OCI-LY1 (cell line): Measurements from ENCODE around the gene ZP1.

Source experiments
- H2AFZ ChIP-seq: fragments of 200-600 bp; sonication (generic), shearing (Covaris generic); 2 replicates; pipeline ENCODE4 v1.6.0; 2014; ENCODE audit warnings: antibody characterized with exemption, mild to moderate bottlenecking, low read length
- H3F3A ChIP-seq: fragments of 200-600 bp; sonication (generic), shearing (Covaris generic); 2 replicates; pipeline ENCODE4 v1.6.0; 2014; ENCODE audit warnings: mild to moderate bottlenecking, antibody characterized with exemption, low read length, moderate library complexity; ENCODE audit not compliant: insufficient read depth
- H3K27ac ChIP-seq: fragments of 200-600 bp; sonication (generic); 2 replicates; pipeline ENCODE4 v1.5.1; 2014; ENCODE audit warnings: low read length, mixed run types, mild to moderate bottlenecking, low read depth; ENCODE audit not compliant: poor library complexity, severe bottlenecking
- H3K27me3 ChIP-seq: fragments of 200-600 bp; sonication (generic); 2 replicates; pipeline ENCODE4 v1.6.0; 2014; ENCODE audit warnings: antibody characterized with exemption, mild to moderate bottlenecking, low read length, moderate library complexity; ENCODE audit not compliant: insufficient read depth
- H3K36me3 ChIP-seq: fragments of 200-600 bp; sonication (generic); 2 replicates; pipeline ENCODE4 v1.6.1; 2014; ENCODE audit warnings: mild to moderate bottlenecking, antibody characterized with exemption, low read length, moderate library complexity, mixed read lengths; ENCODE audit not compliant: insufficient read depth
- H3K4me1 ChIP-seq: fragments of 200-600 bp; sonication (generic); 2 replicates; pipeline ENCODE4 v1.5.1; 2014; ENCODE audit warnings: mild to moderate bottlenecking, low read length, moderate library complexity; ENCODE audit not compliant: insufficient read depth, severe bottlenecking
- H3K4me2 ChIP-seq: fragments of 200-600 bp; sonication (generic), shearing (Covaris generic); 2 replicates; pipeline ENCODE4 v1.6.1; 2014; ENCODE audit warnings: low read length
- H3K4me3 ChIP-seq: fragments of 200-600 bp; sonication (generic); 2 replicates; pipeline ENCODE4 v1.5.1; 2014; ENCODE audit warnings: low read length, low read depth, mild to moderate bottlenecking, mixed read lengths; ENCODE audit not compliant: poor library complexity, severe bottlenecking
- H3K79me2 ChIP-seq: fragments of 200-600 bp; shearing (Covaris generic); 2 replicates; pipeline ENCODE4 v1.6.1; 2016; ENCODE audit warnings: mixed run types, low read length, mixed read lengths; ENCODE audit not compliant: insufficient read depth
- H3K9ac ChIP-seq: fragments of 200-600 bp; sonication (generic), shearing (Covaris generic); 2 replicates; pipeline ENCODE4 v1.6.1; 2014; ENCODE audit warnings: mild to moderate bottlenecking, low read length, mixed read lengths
- H3K9me2 ChIP-seq: fragments of 200-600 bp; sonication (generic), shearing (Covaris generic); 2 replicates; pipeline ENCODE4 v1.6.1; 2014; ENCODE audit warnings: low read depth, mild to moderate bottlenecking, low read length, mixed read lengths
- H3K9me3 ChIP-seq: fragments of 200-600 bp; shearing (Covaris generic); 2 replicates; pipeline ENCODE4 v1.6.1; 2014; ENCODE audit warnings: low read length, mixed read lengths
- H4K20me1 ChIP-seq: fragments of 200-600 bp; sonication (generic), shearing (Covaris generic); 2 replicates; pipeline ENCODE4 v1.6.0; 2016; ENCODE audit warnings: mild to moderate bottlenecking, low read length; ENCODE audit not compliant: insufficient read depth
- CTCF ChIP-seq: fragments of 200-600 bp; sonication (generic), shearing (Covaris generic); IDR thresholded peaks from 2 replicates; pipeline ENCODE4 v1.5.1; 2017; ENCODE audit warnings: mild to moderate bottlenecking, antibody characterized with exemption, low read length, moderate library complexity, mixed read lengths
- EZH2 ChIP-seq: fragments of 200-600 bp; sonication (generic), shearing (Covaris generic); IDR thresholded peaks from 2 replicates; pipeline ENCODE4 v1.8.0; 2017; ENCODE audit warnings: borderline replicate concordance, mixed run types, mild to moderate bottlenecking, antibody characterized with exemption, low read length, moderate library complexity, mixed read lengths

ZP1 gene

GRCh38 chr11:60914633-60915247 lies 47.4 kb downstream of the ZP1 start:
- Histone ChIP-seq H3K36me3 (peaks cover 19% of the 10 kb centered on the region), H3K27me3 (no peaks in the 10 kb centered on the region), H3K9ac (peak overlapping the region; percentile 72), H3K4me1 (peaks cover 48% of the 10 kb centered on the region), H3K9me2 (no peaks in the 10 kb centered on the region), H3F3A (0 out of 2 replicates have a peak, but pooled peaks cover 3% of the 10 kb centered on the region), H4K20me1 (no peaks in the 10 kb centered on the region), H2AFZ (no peak overlapping the region), H3K4me2 (peak overlapping the region; percentile 97), H3K27ac (peak overlapping the region; percentile 76), H3K4me3 (peak overlapping the region; percentile 73), H3K9me3 (no peaks in the 10 kb centered on the region), H3K79me2 (peaks cover 13% of the 10 kb centered on the region; the same call in 1 of the 2 replicates)
- TF ChIP-seq CTCF, result no peak
- no peak for TF ChIP-seq EZH2

GRCh38 chr11:60915248-60915914 lies 48.0 kb downstream of the ZP1 start:
- Histone ChIP-seq H3K36me3 (peaks cover 25% of the 10 kb centered on the region), H3F3A (0 out of 2 replicates have a peak, but pooled peaks cover under 1% of the 10 kb centered on the region), H2AFZ (no peak overlapping the region), H3K27me3 (no peaks in the 10 kb centered on the region), H3K9me2 (no peaks in the 10 kb centered on the region), H3K9ac (peak overlapping the region; percentile 72), H3K4me3 (peak overlapping the region; percentile 73), H3K9me3 (no peaks in the 10 kb centered on the region), H4K20me1 (no peaks in the 10 kb centered on the region), H3K79me2 (peaks cover 13% of the 10 kb centered on the region; the same call in 1 of the 2 replicates), H3K27ac (peak overlapping the region; percentile 76), H3K4me1 (peaks cover 43% of the 10 kb centered on the region), H3K4me2 (peak overlapping the region; percentile 97)
- TF ChIP-seq CTCF, result peak; percentile 63
- TF ChIP-seq EZH2, result no peak

GRCh38 chr11:60916669-60917206 lies 49.4 kb downstream of the ZP1 start:
- H3K9ac ChIP-seq, result no peak overlapping the region
- H4K20me1 ChIP-seq, result no peaks in the 10 kb centered on the region
- H3K9me3 ChIP-seq, result no peaks in the 10 kb centered on the region
- no peak overlapping the region for H3K4me2 ChIP-seq
- H2AFZ ChIP-seq, result no peak overlapping the region
- H3K79me2 ChIP-seq, result peaks cover 13% of the 10 kb centered on the region; the same call in 1 of the 2 replicates
- H3K27me3 ChIP-seq, result no peaks in the 10 kb centered on the region
- no peaks in the 10 kb centered on the region for H3K9me2 ChIP-seq
- TF ChIP-seq CTCF, result no peak
- no peak for TF ChIP-seq EZH2
- H3K4me3 ChIP-seq, result no peak overlapping the region
- H3K36me3 ChIP-seq, result peaks cover 39% of the 10 kb centered on the region
- no peak overlapping the region for H3K27ac ChIP-seq
- no peaks in the 10 kb centered on the region for H3F3A ChIP-seq
- peaks cover 38% of the 10 kb centered on the region for H3K4me1 ChIP-seq
